ENCODE data around the gene CSK. TPM values are rescaled to one million over a fixed set of nuclear protein-coding genes. Genes with fewer than 3 reads are reported as not detected.

CSK gene
- total RNA-seq, 1 experiment from 2014 or later, result 103 TPM

- Histone ChIP-seq H3K4me1 (ENCODE audit: insufficient read depth, low read length, poor library complexity, severe bottlenecking) (peaks cover 9% of the 10 kb centered on the region), H3K27me3 (replicated peaks; ENCODE audit: insufficient read depth, low read depth, low read length, poor library complexity) (peaks cover 15% of the 10 kb centered on the region), H3K36me3 (ENCODE audit: insufficient read depth, low read length, poor library complexity, severe bottlenecking) (no peaks in the 10 kb centered on the region), H3K9me3 (ENCODE audit: low read depth, low read length, poor library complexity, severe bottlenecking) (no peaks in the 10 kb centered on the region), H3K27ac (ENCODE audit: low read depth, low read length, poor library complexity, severe bottlenecking) (no peak overlapping the region), H3K4me3 (ENCODE audit: low read depth, low read length, poor library complexity, severe bottlenecking) (no peak overlapping the region)
- ChIA-PET CTCF (interaction anchor here (0.6 to 1.2 kb wide), 2 partner anchors 42 to 116 kb away, joined by 3 to 8 read pairs; no protein-coding TSS in a partner anchor), POLR2A (ENCODE audit: low non-redundant PET) (interaction anchor here (0.6 kb wide), 1 partner anchor 414 kb away, joined by 3 read pairs; no protein-coding TSS in a partner anchor)
- no TSS peak for BruUV-seq (replicated peaks)
- TF ChIP-seq CTCF (conservative IDR thresholded peaks at IDR 0.05; ENCODE audit: low read depth, low read length) (no peak), EZH2 (IDR thresholded peaks at IDR 0.05; ENCODE audit: borderline replicate concordance, low read depth, low read length, poor library complexity, severe bottlenecking) (no peak)
- intact Hi-C loops (cut with micrococcal nuclease; ENCODE audit: unreplicated experiment), result no loop called here
- DNase-seq (ENCODE audit: low spot score), result no peak
Measured at GRCh38 chr15:74825866-74826265, 44.0 kb downstream of the CSK start.

- ChIA-PET CTCF (interaction anchor here (0.6 to 1.2 kb wide), 2 partner anchors 43 to 116 kb away, joined by 3 to 8 read pairs; no protein-coding TSS in a partner anchor), POLR2A (ENCODE audit: low non-redundant PET) (interaction anchor here (0.6 kb wide), 1 partner anchor 415 kb away, joined by 3 read pairs; no protein-coding TSS in a partner anchor)
- Histone ChIP-seq H3K36me3 (ENCODE audit: insufficient read depth, low read length, poor library complexity, severe bottlenecking) (no peaks in the 10 kb centered on the region), H3K27ac (ENCODE audit: low read depth, low read length, poor library complexity, severe bottlenecking) (no peak within 1 kb of the TSS), H3K4me1 (ENCODE audit: insufficient read depth, low read length, poor library complexity, severe bottlenecking) (peaks cover 9% of the 10 kb centered on the region), H3K27me3 (replicated peaks; ENCODE audit: insufficient read depth, low read depth, low read length, poor library complexity) (peaks cover 15% of the 10 kb centered on the region), H3K9me3 (ENCODE audit: low read depth, low read length, poor library complexity, severe bottlenecking) (no peaks in the 10 kb centered on the region), H3K4me3 (ENCODE audit: low read depth, low read length, poor library complexity, severe bottlenecking) (no peak within 1 kb of the TSS)
- no TSS peak for BruUV-seq (replicated peaks)
- intact Hi-C loops (cut with micrococcal nuclease; ENCODE audit: unreplicated experiment), result no loop called here
- peak; percentile 47 for DNase-seq (ENCODE audit: low spot score)
- TF ChIP-seq EZH2 (IDR thresholded peaks at IDR 0.05; ENCODE audit: borderline replicate concordance, low read depth, low read length, poor library complexity, severe bottlenecking), result no peak
- no peak for TF ChIP-seq CTCF (conservative IDR thresholded peaks at IDR 0.05; ENCODE audit: low read depth, low read length)
Measured at GRCh38 chr15:74826364-74826819, 44.5 kb downstream of the CSK start, which contains the start of gene CPLX3. Gene CPLX3 (plus strand): TSS chr15:74826627. CDS start chr15:74826704, 77 bp downstream.

GRCh38 chr15:74826921-74827320 is 45.0 kb downstream of the CSK start:
- intact Hi-C loops (cut with micrococcal nuclease; ENCODE audit: unreplicated experiment), result no loop called here
- Histone ChIP-seq H3K4me3 (ENCODE audit: low read depth, low read length, poor library complexity, severe bottlenecking) (no peak overlapping the region), H3K9me3 (ENCODE audit: low read depth, low read length, poor library complexity, severe bottlenecking) (no peaks in the 10 kb centered on the region), H3K36me3 (ENCODE audit: insufficient read depth, low read length, poor library complexity, severe bottlenecking) (no peaks in the 10 kb centered on the region), H3K27ac (ENCODE audit: low read depth, low read length, poor library complexity, severe bottlenecking) (no peak overlapping the region), H3K4me1 (ENCODE audit: insufficient read depth, low read length, poor library complexity, severe bottlenecking) (peaks cover 9% of the 10 kb centered on the region), H3K27me3 (replicated peaks; ENCODE audit: insufficient read depth, low read depth, low read length, poor library complexity) (peaks cover 15% of the 10 kb centered on the region)
- POLR2A ChIA-PET (ENCODE audit: low non-redundant PET), result no interaction called here
- CTCF ChIA-PET, result no interaction called here
- TF ChIP-seq CTCF (conservative IDR thresholded peaks at IDR 0.05; ENCODE audit: low read depth, low read length), result no peak
- no peak for TF ChIP-seq EZH2 (IDR thresholded peaks at IDR 0.05; ENCODE audit: borderline replicate concordance, low read depth, low read length, poor library complexity, severe bottlenecking)
- BruUV-seq (replicated peaks), result no TSS peak
- DNase-seq (ENCODE audit: low spot score), result no peak
